HG02759 (cell line): ENCODE measurements around the gene HCAR2.
"Not testable (repeated sequence)": the region's sequence is repeated elsewhere in the genome, so short reads cannot be mapped to it uniquely, and the experiment has no call there.

Experiments
- ATAC-seq: cut with Tn5 transposase; IDR thresholded peaks from one replicate; pipeline ENCODE4 v1.9.1; 2021; ENCODE audit warnings: mild to moderate bottlenecking, moderate library complexity; ENCODE audit not compliant: unreplicated experiment

HCAR2 gene

DNA sequence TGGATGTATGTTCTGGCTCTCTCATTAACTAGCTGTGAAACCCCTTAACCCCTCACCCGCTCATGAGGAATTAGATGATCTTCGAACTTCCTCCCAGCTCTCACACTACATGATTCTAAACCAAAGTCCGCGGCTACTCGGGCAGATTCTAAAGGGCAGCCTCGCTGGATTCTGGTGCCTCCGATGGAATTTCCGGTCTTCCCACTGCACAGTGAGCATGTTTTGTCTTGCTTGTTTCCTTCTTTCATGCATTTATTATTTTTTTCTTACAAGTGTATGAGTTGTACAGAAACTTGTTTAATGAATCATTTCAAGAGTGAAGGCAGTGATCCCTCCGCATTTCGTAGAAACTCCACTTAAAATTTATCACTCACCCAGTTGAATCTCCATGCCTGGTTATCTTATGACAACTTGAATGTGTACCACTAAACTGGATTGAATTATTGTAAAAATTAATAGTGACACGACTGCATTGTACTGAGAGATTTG lies 17.9 kb upstream of the HCAR2 start:
- ATAC-seq: no peak

DNA sequence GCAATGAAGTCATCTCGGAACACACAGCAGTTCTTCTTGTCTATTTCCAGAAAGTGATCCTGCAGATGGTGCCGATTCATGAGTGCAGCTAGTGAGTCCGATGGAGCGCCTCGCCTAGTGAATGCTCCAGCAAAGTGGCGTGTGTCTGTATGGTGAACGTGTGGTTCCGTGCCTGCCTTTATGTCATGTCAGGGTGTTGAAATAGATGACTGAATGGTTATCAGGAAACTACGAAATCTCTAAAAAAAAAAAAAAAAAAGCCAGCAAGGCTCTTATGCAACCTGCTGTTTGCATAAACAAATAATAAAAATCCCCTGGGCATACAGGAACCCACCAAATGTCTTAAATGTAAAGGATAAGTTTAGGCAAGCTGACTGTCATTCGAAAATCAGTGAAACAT lies 13.5 kb upstream of the HCAR2 start, which contains the start of gene HCAR3:
Gene HCAR3, minus strand, starts transcription at position 154 of the 400 bp plus-strand sequence. Its CDS starts 74 bp downstream, at position 80.
- ATAC-seq: not testable (repeated sequence)

DNA sequence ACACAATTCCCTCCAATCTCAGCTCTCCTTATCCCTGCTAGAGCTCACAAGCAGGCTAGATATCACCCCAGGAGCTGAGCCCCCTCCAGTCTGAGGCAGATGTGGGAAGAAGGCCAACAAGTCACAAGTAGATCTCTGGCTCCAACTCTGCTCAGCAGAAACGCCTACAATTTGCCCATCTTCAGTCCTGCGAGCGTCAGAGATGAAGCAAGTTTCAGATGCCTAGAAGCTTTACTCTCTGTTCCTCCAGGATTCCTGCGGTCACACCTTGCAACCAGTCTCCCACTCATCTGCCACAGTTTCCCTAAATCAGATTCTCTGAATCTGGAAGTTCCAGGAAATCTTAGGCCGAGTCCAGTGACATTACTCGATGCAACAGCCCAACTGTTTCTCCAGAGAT lies 12.1 kb upstream of the HCAR2 start:
- ATAC-seq: not testable (repeated sequence)

- not testable (repeated sequence) for ATAC-seq
Measured at GRCh38 chr12:122713491-122714188, 10.5 kb upstream of the HCAR2 start.

DNA sequence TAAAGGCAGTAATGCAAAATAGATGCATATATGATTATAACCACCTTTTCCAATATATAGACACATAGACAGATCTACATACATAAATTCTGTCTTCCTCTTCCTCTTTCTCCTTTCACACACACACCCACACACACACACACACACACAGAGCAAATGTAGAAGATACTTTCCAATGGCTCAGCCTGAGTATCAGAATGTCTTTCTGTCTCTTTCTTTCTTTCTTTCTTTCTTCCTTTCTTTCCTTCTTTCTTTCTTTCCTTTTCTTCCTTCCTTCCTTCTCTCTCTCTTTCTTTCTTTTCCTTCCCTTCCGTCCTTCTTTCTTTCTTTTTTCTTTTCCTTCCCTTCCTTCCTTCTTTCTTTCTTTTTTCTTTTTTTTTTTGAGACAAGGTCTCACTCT lies 8.1 kb upstream of the HCAR2 start:
- ATAC-seq: not testable (repeated sequence)

- ATAC-seq: not testable (repeated sequence)
Measured at GRCh38 chr12:122710341-122710740, 7.2 kb upstream of the HCAR2 start.

DNA sequence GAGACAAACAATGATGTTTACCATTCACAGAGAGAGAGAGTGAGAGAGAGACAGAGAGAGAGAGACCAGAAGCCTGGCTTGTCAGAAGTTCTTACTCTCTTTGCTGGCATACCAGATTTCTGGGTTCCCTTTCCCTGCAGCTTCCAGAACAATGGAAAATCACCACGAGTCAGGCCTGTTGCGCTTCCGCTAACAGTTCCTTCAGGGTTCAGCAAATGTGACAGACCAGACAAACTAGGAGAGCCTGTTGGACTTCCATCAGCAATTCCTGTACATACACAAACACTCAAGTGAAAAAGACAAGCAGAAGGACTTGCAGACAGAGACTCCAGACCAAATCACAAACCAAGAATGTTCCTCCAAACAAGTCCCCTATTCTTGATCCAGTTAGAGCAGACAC lies 6.1 kb upstream of the HCAR2 start:
- not testable (repeated sequence) for ATAC-seq

GRCh38 chr12:122703841-122704240 lies 684 bp upstream of the HCAR2 start:
- not testable (repeated sequence) for ATAC-seq

- ATAC-seq: not testable (repeated sequence)
Measured at GRCh38 chr12:122701481-122701880, 1.7 kb downstream of the HCAR2 start.

- not testable (repeated sequence) for ATAC-seq
Measured at GRCh38 chr12:122700038-122700710, 3.0 kb downstream of the HCAR2 start.

GRCh38 chr12:122696922-122697321 lies 6.2 kb downstream of the HCAR2 start:
- ATAC-seq: not testable (repeated sequence)

DNA sequence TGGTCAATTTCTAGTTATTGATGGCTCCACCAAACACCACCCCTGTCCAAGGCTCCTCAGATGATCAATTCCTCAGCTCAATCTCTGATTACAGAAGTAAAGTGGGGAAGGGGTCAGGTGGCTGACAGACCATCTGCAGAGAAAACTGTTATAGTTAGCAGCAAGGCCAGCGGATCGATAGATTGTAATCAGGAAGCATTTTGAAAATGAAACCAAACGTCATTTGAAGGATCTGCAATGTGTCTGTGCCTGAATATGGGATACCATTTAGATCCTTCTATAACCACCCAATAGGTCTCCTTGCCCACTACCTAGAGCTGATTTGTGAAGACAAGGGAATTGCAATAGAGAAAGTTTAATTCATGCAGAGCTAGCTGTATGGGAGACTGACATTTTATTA lies 11.6 kb downstream of the HCAR2 start:
- no peak for ATAC-seq

GRCh38 chr12:122688291-122688690 lies 14.9 kb downstream of the HCAR2 start:
- ATAC-seq: no peak

- ATAC-seq: no peak
Measured at GRCh38 chr12:122687086-122687485, 16.1 kb downstream of the HCAR2 start.

DNA sequence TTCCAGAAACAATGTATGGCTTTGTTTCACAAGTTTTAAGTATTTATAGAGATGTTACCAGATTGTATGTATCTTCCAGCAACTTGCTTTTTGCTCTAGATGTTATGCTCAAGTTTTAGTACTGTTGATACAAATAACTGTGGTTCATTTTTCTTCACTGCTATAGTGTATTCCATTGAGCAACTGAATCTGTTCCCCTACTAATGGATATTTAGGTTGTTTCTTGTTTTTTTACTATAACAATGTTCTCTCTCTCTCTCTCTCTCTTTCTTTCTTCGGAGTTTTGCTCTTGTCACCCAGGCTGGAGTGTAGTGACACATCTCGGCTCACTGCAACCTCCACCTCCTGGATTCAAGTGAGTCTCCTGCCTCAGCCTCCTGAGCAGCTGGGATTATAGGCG lies 16.6 kb downstream of the HCAR2 start:
- no peak for ATAC-seq

DNA sequence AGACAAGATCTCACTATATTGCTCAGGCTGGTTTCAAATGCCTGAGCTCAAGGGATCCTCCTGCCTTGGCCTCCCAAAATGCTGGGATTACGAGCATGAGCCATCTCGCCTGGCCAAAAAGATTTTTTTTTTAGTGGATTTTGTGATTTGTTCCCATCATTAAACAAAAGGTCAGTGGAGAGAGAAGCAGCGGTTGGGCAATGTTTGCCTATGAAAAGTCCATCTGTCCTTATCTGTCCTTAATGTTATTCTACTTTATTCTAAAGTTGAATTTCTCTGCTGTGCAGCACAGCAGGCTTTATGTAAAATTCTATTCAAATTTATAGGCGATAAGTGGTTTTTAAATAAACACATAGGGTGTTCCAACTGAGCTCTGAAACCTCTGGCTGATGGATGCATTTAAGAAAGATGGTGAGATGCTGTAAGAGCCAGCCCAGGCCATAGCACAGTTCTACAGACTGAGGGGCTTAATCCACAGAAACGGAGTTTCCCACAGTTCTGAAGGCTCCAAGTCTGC lies 18.8 kb downstream of the HCAR2 start:
- ATAC-seq: no peak

GRCh38 chr12:122681814-122682213 lies 21.3 kb downstream of the HCAR2 start:
- ATAC-seq: no peak

DNA sequence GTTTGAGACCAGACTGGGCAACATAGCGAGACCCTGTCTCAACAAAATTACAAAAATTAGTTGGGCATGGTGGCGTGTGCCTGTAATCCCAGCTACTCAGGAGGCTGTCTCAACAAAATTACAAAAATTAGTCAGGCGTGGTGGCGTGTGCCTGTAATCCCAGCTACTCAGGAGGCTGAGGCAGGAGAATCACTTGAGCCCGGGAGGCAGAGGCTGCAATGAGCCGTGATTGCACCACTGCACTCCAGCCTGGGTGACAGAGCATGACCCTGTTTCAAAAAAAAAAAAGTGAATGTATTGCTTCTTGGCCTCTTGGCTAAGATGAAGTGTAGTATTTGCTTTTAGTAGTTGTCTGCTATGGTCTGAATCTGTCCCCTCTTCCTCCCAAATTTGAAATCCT lies 22.2 kb downstream of the HCAR2 start:
- ATAC-seq: not testable (repeated sequence)

GRCh38 chr12:122676781-122677180 lies 26.4 kb downstream of the HCAR2 start:
- ATAC-seq: not testable (repeated sequence)

GRCh38 chr12:122676015-122676414 lies 27.1 kb downstream of the HCAR2 start:
- not testable (repeated sequence) for ATAC-seq

GRCh38 chr12:122672515-122672914 lies 30.6 kb downstream of the HCAR2 start:
- no peak for ATAC-seq
